GM12892 (cell line): ENCODE data around the gene GNAI3.

Experiments used
- DNase-seq: peaks from one replicate; pipeline ENCODE4 v3.0.0; 2011; ENCODE audit not compliant: insufficient read length
- FAIRE-seq: peaks from 2 replicates; lab custom pipeline; 2011; peaks lifted over from hg19 to GRCh38; lab: Jason Lieb, UNC
- POLR2A ChIP-seq: IDR thresholded peaks from 2 replicates; pipeline ENCODE4 v1.6.1; 2011; ENCODE audit warnings: low read depth, low read length, control low read depth
- POLR2AphosphoS5 ChIP-seq: IDR thresholded peaks from 2 replicates; pipeline ENCODE4 v1.6.1; 2011; ENCODE audit warnings: low read depth, low read length, control low read depth
- TAF1 ChIP-seq: IDR thresholded peaks from 2 replicates; pipeline ENCODE4 v1.6.1; 2011; ENCODE audit warnings: low read depth, mild to moderate bottlenecking, control low read depth, low read length, borderline replicate concordance

The GNAI3 gene

DNA sequence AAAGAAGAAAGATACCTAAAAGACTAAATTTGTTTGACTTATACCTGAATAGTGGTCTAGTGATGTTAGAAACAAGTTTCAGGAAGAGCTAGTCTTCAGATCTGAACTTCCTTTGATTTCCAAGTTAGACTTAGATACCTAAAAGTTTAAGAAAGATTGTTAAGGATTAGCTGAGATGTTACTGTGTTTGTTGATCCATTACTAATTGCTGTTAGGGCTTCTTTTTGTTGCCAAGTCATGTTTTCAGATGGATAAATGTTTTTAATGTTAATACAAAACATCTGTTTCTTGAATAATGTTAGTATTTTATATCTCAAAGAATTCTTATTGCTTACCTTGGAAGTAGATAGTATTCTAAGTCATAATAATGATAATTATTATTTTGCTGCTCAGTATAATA lies 11.6 kb downstream of the GNAI3 start:
- TF ChIP-seq TAF1: no peak
- TF ChIP-seq POLR2A: no peak
- TF ChIP-seq POLR2AphosphoS5: no peak
- no peak for DNase-seq
- no peak for FAIRE-seq

DNA sequence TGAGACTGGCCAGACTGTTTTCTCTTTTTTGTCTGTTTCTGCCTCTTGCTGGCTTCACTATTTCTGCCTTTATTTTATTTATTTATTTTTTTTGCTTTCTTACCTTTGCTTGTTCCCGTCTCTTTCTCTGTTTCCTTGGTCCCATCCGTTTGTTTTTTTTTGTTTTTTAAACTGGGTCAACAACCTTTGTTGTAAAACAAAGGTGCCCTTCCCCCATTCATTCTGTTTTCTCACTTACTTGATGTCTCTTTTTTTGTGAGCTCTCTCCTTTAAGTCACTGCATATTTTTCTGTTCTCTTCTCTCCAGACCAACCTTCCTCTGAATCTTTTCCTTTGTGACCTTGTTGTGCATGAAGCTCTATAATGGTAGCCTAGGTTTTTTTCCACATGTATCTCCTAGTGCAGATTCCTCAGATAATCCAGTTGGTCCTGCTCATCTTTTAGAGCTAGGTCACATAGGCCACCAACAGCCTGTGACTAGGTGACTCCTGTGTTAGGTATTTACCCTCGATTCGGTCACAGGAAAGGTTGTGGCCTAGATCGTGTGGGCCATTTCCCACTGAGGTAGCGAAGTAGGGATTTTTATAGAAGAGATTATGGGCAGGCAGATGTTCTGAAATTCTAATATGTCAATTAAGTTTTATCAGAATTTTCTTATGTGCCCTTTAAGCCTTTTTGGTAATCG lies 15.9 kb downstream of the GNAI3 start:
- no peak for FAIRE-seq
- TF ChIP-seq TAF1: no peak
- no peak for TF ChIP-seq POLR2AphosphoS5
- no peak for TF ChIP-seq POLR2A

DNA sequence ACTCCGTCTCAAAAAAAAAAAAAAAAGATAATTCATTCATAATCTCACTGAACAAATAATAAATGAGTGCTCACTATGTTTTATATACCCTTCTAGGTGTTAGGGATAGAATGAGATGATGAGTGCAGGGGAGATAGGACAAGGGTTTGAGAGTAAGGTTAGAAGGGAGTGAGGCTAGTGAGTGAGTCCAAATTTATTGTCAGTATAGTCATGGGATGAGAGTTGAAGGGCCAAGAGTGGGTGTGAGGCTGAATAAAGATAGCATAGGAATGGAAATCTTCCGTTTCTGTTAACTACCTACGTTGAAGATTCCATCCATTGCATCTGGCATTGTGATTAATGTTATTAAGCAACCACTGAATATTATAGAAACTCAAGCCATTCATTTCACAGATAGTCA lies 16.8 kb downstream of the GNAI3 start:
- FAIRE-seq: no peak
- no peak for TF ChIP-seq POLR2AphosphoS5
- TF ChIP-seq TAF1: no peak
- TF ChIP-seq POLR2A: no peak
- DNase-seq: no peak

More for the DNA sequence above, 15.9 kb downstream of the GNAI3 start:
- DNase-seq: no peak

DNA sequence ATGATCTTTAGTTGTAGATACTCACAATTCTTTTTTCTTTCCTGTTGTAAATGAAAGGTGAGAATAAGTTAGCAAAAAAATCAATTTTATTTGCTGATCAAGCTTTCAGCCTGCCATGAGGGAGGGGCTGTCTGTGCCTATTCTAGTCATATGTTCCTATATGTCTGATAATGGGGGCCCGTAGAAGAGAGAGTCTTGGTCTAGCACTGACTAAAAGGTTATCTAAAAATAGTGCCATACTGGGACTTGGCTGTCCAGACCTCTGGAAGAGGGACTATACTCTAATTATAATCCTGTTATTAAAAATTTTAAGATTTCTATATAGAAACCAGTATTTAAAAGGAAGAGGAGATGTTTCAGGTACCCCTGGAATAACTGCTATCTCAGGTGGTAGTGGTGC lies 18.6 kb downstream of the GNAI3 start:
- DNase-seq: no peak
- no peak for FAIRE-seq
- TF ChIP-seq TAF1 (no peak), POLR2A (no peak), POLR2AphosphoS5 (no peak)

DNA sequence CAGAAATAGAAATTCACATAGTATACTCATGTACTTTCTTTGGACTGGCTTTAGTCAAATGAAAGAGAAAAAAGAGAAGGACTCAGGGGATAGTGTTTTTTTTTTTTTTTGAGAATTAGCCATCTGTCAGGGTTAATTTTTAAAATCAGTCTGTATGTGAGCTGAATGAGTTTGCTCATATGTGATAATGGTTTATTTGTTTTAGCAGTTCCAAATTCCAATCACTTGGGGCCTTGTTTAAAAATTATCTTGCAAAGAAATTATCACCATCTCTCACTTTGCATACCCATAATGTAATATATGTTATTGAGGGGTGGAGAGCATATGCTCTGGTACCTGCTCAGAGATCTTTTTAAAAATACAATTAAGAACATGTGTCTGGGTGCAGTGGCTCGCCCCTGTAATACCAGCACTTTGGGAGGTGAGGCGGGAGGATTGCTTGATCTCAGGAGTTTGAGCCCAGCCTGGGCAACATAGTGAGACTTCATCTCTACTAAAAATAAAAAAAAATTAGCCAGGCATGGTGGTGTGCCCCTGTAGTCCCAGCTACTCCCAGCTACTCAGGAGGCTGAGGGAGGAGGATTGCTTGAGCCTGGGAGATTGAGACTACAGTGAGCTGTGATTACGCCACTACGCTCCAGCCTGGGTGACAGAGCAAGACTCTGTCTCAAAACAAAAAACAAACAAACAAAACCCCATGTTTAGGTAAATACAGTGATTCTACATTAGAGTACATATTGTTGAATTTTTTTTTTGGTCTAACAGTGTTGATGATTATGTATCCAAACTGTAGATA lies 19.7 kb downstream of the GNAI3 start:
- TF ChIP-seq POLR2AphosphoS5 (no peak), TAF1 (no peak), POLR2A (no peak)
- FAIRE-seq (no peak), DNase-seq (no peak)

DNA sequence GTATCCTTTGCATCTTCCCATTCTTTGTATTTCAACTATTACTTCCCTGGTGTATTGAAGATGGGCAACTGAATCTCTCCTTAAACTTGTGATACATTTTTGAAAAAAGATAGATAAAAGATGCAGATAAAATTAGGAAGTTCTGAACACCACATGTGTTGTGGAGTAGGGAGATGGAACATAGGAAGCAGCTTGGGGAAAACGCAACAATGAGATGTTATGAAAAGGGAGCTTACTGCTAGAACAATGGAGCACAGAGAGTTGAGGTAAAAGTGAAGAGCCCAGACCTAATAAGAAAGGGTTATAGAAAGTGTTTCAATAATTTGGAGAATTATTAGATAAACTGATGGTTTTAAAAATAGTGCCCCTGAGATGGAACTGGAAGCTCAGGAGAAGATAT lies 20.9 kb downstream of the GNAI3 start:
- no peak for DNase-seq
- no peak for FAIRE-seq
- TF ChIP-seq POLR2A (no peak), POLR2AphosphoS5 (no peak), TAF1 (no peak)

DNA sequence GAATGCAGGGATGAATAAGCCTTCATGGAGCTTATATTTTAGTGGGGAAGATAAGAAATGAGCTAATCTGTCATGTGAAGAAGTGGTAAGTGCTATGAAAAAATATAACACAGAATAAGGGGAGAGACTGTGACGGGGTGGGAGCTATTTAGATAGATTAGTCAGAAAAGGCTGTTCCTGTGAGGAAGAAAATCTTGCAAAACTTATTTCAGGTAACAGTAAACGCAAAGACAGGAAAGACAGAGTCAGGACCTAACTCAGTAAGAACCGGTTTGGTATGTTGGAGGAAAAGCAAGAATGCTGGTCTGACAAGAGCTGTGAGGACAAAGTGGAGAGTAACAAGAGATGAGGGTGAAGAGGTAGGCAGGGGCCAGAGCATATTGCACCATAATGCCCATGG lies 22.0 kb downstream of the GNAI3 start:
- DNase-seq (no peak), FAIRE-seq (no peak)
- no peak for TF ChIP-seq TAF1
- no peak for TF ChIP-seq POLR2AphosphoS5
- TF ChIP-seq POLR2A: no peak

DNA sequence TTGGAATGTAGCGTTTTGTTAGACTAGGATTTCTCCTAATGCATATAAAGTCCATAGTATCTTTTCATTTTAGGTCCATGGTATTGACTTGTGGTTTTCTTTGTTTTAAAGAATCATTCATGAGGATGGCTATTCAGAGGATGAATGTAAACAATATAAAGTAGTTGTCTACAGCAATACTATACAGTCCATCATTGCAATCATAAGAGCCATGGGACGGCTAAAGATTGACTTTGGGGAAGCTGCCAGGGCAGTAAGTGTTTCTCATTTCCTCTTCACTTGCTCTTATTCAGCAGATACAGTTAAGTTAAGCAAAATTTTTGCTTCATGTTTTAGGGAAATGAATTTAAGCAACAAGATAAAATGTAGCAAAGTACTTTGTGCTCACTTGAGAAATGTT lies 25.4 kb downstream of the GNAI3 start:
- TF ChIP-seq POLR2A: no peak
- TF ChIP-seq POLR2AphosphoS5: no peak
- FAIRE-seq (no peak), DNase-seq (no peak)

DNA sequence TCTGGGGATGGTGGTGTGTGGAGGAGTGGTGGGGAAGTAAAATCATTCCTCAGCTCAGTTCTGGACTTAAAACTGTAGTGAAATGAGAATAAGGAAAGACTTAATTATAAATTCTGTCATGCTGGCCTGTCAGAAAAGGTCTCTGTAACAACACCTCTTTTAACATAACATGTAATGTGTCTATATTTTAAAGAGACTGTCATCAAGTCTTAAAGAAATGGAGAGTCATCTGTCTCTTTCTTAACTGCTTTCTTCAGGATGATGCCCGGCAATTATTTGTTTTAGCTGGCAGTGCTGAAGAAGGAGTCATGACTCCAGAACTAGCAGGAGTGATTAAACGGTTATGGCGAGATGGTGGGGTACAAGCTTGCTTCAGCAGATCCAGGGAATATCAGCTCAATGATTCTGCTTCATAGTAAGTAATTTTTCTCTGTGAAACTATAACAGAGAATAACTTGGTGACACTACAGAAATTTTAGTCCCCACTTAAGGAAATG lies 30.6 kb downstream of the GNAI3 start:
- FAIRE-seq (peak; percentile 50), DNase-seq (no peak)

DNA sequence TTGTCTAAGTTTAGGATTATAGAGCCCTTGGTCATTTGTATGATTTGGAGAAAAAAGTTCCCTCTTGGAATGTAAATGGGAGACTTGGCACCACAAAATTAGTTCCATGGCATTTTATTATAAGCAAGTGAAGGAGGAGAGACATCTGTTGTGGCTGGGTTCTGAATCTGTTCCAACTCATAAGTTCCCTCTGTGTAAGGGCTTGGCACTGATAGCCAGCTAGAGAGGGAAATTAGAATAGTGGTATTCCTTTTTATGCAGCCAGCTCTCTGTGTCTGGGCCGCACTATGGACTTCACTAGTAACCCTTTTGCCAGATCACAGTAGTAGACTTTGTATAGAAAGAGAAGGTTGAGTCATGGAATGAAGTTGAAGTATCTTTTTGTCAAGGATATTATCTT lies 31.1 kb downstream of the GNAI3 start:
- no peak for DNase-seq
- FAIRE-seq: no peak
- TF ChIP-seq POLR2AphosphoS5 (no peak), POLR2A (no peak), TAF1 (no peak)

More for the DNA sequence above, 30.6 kb downstream of the GNAI3 start:
- TF ChIP-seq POLR2AphosphoS5 (no peak), POLR2A (no peak), TAF1 (no peak)

DNA sequence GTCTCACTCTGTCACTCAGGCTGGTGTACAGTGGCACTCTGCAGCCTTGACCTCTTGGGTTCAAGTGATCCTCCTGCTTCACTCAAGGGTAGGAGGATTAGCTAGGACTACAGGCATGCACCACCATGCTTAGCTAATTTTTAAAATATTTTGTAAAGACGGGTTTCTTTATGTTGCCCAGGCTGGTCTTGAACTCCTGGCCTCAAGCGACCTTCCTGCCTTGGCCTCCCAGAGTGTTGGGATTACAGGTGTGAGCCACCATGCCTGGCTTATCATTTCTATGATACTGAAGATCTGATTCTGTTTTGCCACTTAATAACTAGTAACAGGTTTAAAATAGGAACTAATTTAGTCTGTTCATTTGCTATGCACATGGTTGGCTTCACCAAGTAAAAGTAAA lies 33.6 kb downstream of the GNAI3 start:
- TF ChIP-seq POLR2AphosphoS5: no peak
- TF ChIP-seq TAF1: no peak
- no peak for TF ChIP-seq POLR2A
- DNase-seq: no peak
- FAIRE-seq: no peak
